Measurements from ENCODE around the gene RTF2.

RTF2 gene

GRCh38 chr20:56427797-56428196 lies 40.6 kb upstream of the RTF2 start:
- no peak overlapping the region for H3K9ac ChIP-seq (ENCODE audit: low read length)
- peaks cover 19% of the 10 kb centered on the region for H3K27me3 ChIP-seq (ENCODE audit: control insufficient read depth, insufficient read depth, low read length)
- no peaks in the 10 kb centered on the region for H3K9me3 ChIP-seq (ENCODE audit: control insufficient read depth, insufficient read depth, low read depth, low read length)
- no peak overlapping the region for H3K4me3 ChIP-seq (ENCODE audit: low read depth, low read length)
- H3K4me1 ChIP-seq (ENCODE audit: control insufficient read depth, insufficient read depth, low read length) = peaks cover 3% of the 10 kb centered on the region
- no peaks in the 10 kb centered on the region for H3K36me3 ChIP-seq (ENCODE audit: control insufficient read depth, insufficient read depth, low read length)
- no peak overlapping the region for H3K27ac ChIP-seq (ENCODE audit: low read depth, low read length)

- H3K36me3 ChIP-seq (ENCODE audit: control insufficient read depth, insufficient read depth, low read length) = no peaks in the 10 kb centered on the region
Observed at GRCh38 chr20:56428410-56428809, 40.0 kb upstream of the RTF2 start.

DNA sequence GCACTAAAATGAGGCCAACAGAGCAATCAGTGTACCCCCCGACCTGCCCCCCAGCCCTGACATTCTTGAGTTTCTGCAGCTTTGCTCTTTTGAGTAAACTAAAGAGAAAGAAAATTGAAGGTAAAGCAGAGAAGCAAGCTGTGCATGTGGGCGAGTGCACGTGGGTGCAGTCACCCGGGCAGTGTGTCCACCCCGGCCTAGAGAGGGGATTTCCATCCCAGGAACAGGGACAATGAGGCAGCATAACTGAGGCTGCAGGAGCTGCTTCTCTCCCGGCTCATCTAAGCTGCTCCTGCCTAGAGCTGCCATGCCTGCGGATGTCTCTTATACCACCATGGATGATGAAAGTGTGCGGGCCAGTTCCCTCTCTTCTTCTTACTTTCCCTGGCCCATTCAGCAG lies 39.5 kb upstream of the RTF2 start:
- Histone ChIP-seq H3K4me3 (ENCODE audit: low read depth, low read length) (no peak overlapping the region), H3K9me3 (ENCODE audit: control insufficient read depth, insufficient read depth, low read depth, low read length) (no peaks in the 10 kb centered on the region), H3K9ac (ENCODE audit: low read length) (no peak overlapping the region), H3K27ac (ENCODE audit: low read depth, low read length) (no peak overlapping the region), H3K4me1 (ENCODE audit: control insufficient read depth, insufficient read depth, low read length) (no peaks in the 10 kb centered on the region), H3K27me3 (ENCODE audit: control insufficient read depth, insufficient read depth, low read length) (peaks cover 19% of the 10 kb centered on the region), H3K36me3 (ENCODE audit: control insufficient read depth, insufficient read depth, low read length) (no peaks in the 10 kb centered on the region)

More at GRCh38 chr20:56428410-56428809, 40.0 kb upstream of the RTF2 start:
- H3K9me3 ChIP-seq (ENCODE audit: control insufficient read depth, insufficient read depth, low read depth, low read length) = no peaks in the 10 kb centered on the region
- H3K27me3 ChIP-seq (ENCODE audit: control insufficient read depth, insufficient read depth, low read length) = peaks cover 19% of the 10 kb centered on the region
- H3K9ac ChIP-seq (ENCODE audit: low read length) = no peak overlapping the region
- H3K4me1 ChIP-seq (ENCODE audit: control insufficient read depth, insufficient read depth, low read length) = no peaks in the 10 kb centered on the region
- H3K4me3 ChIP-seq (ENCODE audit: low read depth, low read length) = no peak overlapping the region
- H3K27ac ChIP-seq (ENCODE audit: low read depth, low read length) = no peak overlapping the region

DNA sequence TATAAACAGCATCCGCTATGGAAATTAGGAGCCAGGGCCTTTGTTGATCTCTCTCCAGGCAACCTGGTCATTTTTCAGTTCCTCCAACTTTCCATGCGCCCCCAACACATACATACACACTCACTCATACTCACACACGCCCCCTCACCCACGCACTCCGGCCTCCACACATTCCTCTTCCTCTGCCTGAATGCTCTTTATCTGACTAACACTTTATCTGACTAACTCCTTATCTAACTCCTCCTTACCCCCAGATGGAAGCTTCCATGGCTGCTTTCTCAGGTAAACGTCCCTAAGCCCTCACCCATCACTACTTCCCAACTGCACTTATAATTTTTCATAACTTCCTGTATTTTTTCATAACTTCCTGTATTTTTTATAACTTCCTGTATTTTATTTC lies 38.9 kb upstream of the RTF2 start:
- H3K27me3 ChIP-seq (ENCODE audit: control insufficient read depth, insufficient read depth, low read length) = peaks cover 19% of the 10 kb centered on the region
- H3K36me3 ChIP-seq (ENCODE audit: control insufficient read depth, insufficient read depth, low read length) = no peaks in the 10 kb centered on the region
- no peaks in the 10 kb centered on the region for H3K4me1 ChIP-seq (ENCODE audit: control insufficient read depth, insufficient read depth, low read length)
- H3K9me3 ChIP-seq (ENCODE audit: control insufficient read depth, insufficient read depth, low read depth, low read length) = no peaks in the 10 kb centered on the region
- H3K9ac ChIP-seq (ENCODE audit: low read length) = no peak overlapping the region
- H3K27ac ChIP-seq (ENCODE audit: low read depth, low read length) = no peak overlapping the region
- H3K4me3 ChIP-seq (ENCODE audit: low read depth, low read length) = no peak overlapping the region

- H3K27me3 ChIP-seq (ENCODE audit: control insufficient read depth, insufficient read depth, low read length) = peaks cover 15% of the 10 kb centered on the region
- H3K4me3 ChIP-seq (ENCODE audit: low read depth, low read length) = no peak overlapping the region
- H3K36me3 ChIP-seq (ENCODE audit: control insufficient read depth, insufficient read depth, low read length) = no peaks in the 10 kb centered on the region
- H3K9ac ChIP-seq (ENCODE audit: low read length) = no peak overlapping the region
- no peaks in the 10 kb centered on the region for H3K9me3 ChIP-seq (ENCODE audit: control insufficient read depth, insufficient read depth, low read depth, low read length)
- no peaks in the 10 kb centered on the region for H3K4me1 ChIP-seq (ENCODE audit: control insufficient read depth, insufficient read depth, low read length)
- no peak overlapping the region for H3K27ac ChIP-seq (ENCODE audit: low read depth, low read length)
Observed at GRCh38 chr20:56429941-56430340, 38.5 kb upstream of the RTF2 start.

DNA sequence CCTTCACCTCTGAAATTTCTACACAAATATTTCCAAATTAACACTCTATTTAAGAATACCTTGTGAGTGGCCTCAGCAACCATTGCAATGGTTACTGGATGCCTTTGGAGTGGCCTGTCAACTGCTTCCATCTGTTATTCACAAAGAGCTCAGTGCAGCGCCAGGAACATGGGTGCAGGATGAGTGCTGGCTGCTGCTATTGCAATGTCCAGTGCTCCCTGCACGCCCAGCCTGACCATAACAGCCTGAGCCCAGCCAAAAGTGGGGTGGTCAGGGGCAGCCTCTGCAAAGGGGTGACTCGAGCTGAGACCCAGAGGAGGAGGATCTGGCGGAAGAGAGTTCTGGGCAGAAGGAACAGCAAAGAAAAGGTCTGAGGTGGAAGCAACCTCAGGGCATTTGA lies 38.0 kb upstream of the RTF2 start:
- H3K9me3 ChIP-seq (ENCODE audit: control insufficient read depth, insufficient read depth, low read depth, low read length) = no peaks in the 10 kb centered on the region
- H3K4me3 ChIP-seq (ENCODE audit: low read depth, low read length) = no peak overlapping the region
- no peaks in the 10 kb centered on the region for H3K36me3 ChIP-seq (ENCODE audit: control insufficient read depth, insufficient read depth, low read length)
- no peak overlapping the region for H3K9ac ChIP-seq (ENCODE audit: low read length)
- peaks cover 10% of the 10 kb centered on the region for H3K27me3 ChIP-seq (ENCODE audit: control insufficient read depth, insufficient read depth, low read length)
- no peak overlapping the region for H3K27ac ChIP-seq (ENCODE audit: low read depth, low read length)
- H3K4me1 ChIP-seq (ENCODE audit: control insufficient read depth, insufficient read depth, low read length) = no peaks in the 10 kb centered on the region

DNA sequence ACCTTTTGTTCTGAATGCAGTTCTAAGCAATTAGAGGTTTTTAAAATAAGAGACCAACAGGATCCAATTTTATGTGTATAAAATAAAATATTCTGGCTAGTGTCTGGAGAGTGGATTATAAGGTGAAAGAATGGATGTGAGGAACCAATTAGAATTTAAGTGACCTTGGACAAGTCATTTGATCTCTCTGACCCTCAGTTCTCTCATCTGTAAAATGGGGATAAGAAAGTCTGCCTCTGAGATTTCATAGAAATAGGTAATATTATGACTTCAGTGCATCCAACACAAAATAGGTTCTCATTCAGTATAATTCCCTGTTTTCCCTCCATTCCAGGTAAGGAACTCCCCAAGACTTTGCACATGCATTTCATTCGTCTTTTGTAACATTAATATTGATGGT lies 37.5 kb upstream of the RTF2 start:
- H3K9ac ChIP-seq (ENCODE audit: low read length) = no peak overlapping the region
- no peak overlapping the region for H3K27ac ChIP-seq (ENCODE audit: low read depth, low read length)

GRCh38 chr20:56431471-56431870 lies 37.0 kb upstream of the RTF2 start:
- Histone ChIP-seq H3K27ac (ENCODE audit: low read depth, low read length) (no peak overlapping the region), H3K9me3 (ENCODE audit: control insufficient read depth, insufficient read depth, low read depth, low read length) (no peaks in the 10 kb centered on the region), H3K27me3 (ENCODE audit: control insufficient read depth, insufficient read depth, low read length) (peaks cover under 1% of the 10 kb centered on the region; the same call in 1 of the 2 replicates), H3K4me3 (ENCODE audit: low read depth, low read length) (no peak overlapping the region), H3K9ac (ENCODE audit: low read length) (no peak overlapping the region), H3K4me1 (ENCODE audit: control insufficient read depth, insufficient read depth, low read length) (no peaks in the 10 kb centered on the region), H3K36me3 (ENCODE audit: control insufficient read depth, insufficient read depth, low read length) (no peaks in the 10 kb centered on the region)

More for the DNA sequence above, 37.5 kb upstream of the RTF2 start:
- Histone ChIP-seq H3K4me1 (ENCODE audit: control insufficient read depth, insufficient read depth, low read length) (no peaks in the 10 kb centered on the region), H3K9me3 (ENCODE audit: control insufficient read depth, insufficient read depth, low read depth, low read length) (no peaks in the 10 kb centered on the region), H3K27me3 (ENCODE audit: control insufficient read depth, insufficient read depth, low read length) (peaks cover 6% of the 10 kb centered on the region), H3K36me3 (ENCODE audit: control insufficient read depth, insufficient read depth, low read length) (no peaks in the 10 kb centered on the region), H3K4me3 (ENCODE audit: low read depth, low read length) (no peak overlapping the region)

- no peak overlapping the region for H3K4me3 ChIP-seq (ENCODE audit: low read depth, low read length)
- no peaks in the 10 kb centered on the region for H3K9me3 ChIP-seq (ENCODE audit: control insufficient read depth, insufficient read depth, low read depth, low read length)
- H3K9ac ChIP-seq (ENCODE audit: low read length) = no peak overlapping the region
- no peaks in the 10 kb centered on the region for H3K36me3 ChIP-seq (ENCODE audit: control insufficient read depth, insufficient read depth, low read length)
- H3K4me1 ChIP-seq (ENCODE audit: control insufficient read depth, insufficient read depth, low read length) = no peaks in the 10 kb centered on the region
- H3K27me3 ChIP-seq (ENCODE audit: control insufficient read depth, insufficient read depth, low read length) = no peaks in the 10 kb centered on the region
- H3K27ac ChIP-seq (ENCODE audit: low read depth, low read length) = no peak overlapping the region
Observed at GRCh38 chr20:56433221-56433879, 35.1 kb upstream of the RTF2 start.

DNA sequence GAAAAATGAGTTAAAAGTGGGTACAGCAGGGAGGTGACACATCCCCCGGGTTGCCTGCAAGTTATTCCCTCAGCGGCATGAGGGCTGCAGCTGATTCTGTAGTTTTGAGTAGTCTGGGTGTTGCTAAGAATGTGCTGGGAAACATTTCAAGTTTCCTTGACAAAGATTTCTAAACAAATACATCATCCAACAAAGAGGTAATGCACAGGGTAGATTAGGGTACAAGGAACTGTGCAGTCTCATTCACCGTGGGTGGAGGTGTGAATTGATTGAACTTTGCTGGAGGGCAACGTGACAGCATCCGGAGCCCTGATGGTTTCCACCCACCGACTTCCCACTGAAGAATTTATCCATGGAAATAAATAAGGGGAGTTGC lies 34.6 kb upstream of the RTF2 start:
- Histone ChIP-seq H3K36me3 (ENCODE audit: control insufficient read depth, insufficient read depth, low read length) (no peaks in the 10 kb centered on the region), H3K9me3 (ENCODE audit: control insufficient read depth, insufficient read depth, low read depth, low read length) (no peaks in the 10 kb centered on the region), H3K27me3 (ENCODE audit: control insufficient read depth, insufficient read depth, low read length) (no peaks in the 10 kb centered on the region), H3K4me1 (ENCODE audit: control insufficient read depth, insufficient read depth, low read length) (no peaks in the 10 kb centered on the region), H3K9ac (ENCODE audit: low read length) (no peak overlapping the region), H3K27ac (ENCODE audit: low read depth, low read length) (no peak overlapping the region), H3K4me3 (ENCODE audit: low read depth, low read length) (no peak overlapping the region)

DNA sequence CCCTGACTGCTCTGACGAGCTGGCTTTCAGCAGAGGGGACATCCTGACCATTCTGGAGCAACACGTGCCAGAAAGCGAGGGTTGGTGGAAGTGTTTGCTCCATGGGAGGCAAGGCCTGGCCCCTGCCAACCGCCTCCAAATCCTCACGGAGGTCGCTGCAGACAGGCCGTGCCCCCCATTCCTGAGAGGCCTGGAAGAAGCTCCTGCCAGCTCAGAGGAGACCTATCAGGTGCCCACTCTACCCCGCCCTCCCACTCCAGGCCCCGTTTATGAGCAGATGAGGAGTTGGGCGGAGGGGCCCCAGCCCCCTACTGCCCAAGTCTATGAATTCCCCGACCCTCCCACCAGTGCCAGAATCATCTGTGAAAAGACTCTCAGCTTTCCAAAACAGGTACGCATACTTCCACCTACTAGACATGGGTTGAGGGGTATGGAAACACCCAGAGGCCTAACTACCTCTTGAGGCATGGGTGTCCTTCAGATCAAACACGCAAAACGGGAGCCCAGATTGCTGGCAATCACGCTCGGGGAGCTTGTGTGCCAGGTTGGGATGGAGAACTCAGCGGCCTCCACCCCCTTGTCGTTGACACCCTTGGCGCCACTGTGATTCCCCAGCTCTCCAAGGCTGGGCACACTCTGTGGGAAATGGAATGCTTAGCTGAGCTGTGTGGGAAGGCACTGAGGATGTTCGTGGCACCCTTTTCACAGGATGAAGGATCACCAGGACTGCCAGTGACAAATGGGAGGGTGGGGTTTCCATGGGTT lies 31.0 kb upstream of the RTF2 start:
- Histone ChIP-seq H3K27ac (ENCODE audit: low read depth, low read length) (no peak overlapping the region), H3K36me3 (ENCODE audit: control insufficient read depth, insufficient read depth, low read length) (no peaks in the 10 kb centered on the region), H3K4me3 (ENCODE audit: low read depth, low read length) (no peak overlapping the region), H3K4me1 (ENCODE audit: control insufficient read depth, insufficient read depth, low read length) (no peaks in the 10 kb centered on the region), H3K9me3 (ENCODE audit: control insufficient read depth, insufficient read depth, low read depth, low read length) (no peaks in the 10 kb centered on the region), H3K27me3 (ENCODE audit: control insufficient read depth, insufficient read depth, low read length) (no peaks in the 10 kb centered on the region), H3K9ac (ENCODE audit: low read length) (no peak overlapping the region)

Data from HUES6 (cell line).